ENCODE results near the gene KLF7.

Gene KLF7

GRCh38 chr2:207123776-207124391 lies 41.9 kb downstream of the KLF7 start:
- H3K36me3 ChIP-seq: peaks cover 7 to 19% (median 14%) of the 10 kb centered on the region in 3 donors
- no peak for TF ChIP-seq CTCF (IDR thresholded peaks at IDR 0.05)
- H3K4me1 ChIP-seq: peaks cover 0 to 85% (median 28%) of the 10 kb centered on the region in 4 donors

GRCh38 chr2:207123335-207123744 lies 42.4 kb downstream of the KLF7 start:
- H3K9me3 ChIP-seq: no peaks in the 10 kb centered on the region
- peak overlapping the region in 1 of 2 donors; percentile 54 for H3K27ac ChIP-seq
- no peak overlapping the region for H3K4me3 ChIP-seq
- peaks cover 0 to 85% (median 28%) of the 10 kb centered on the region in 4 donors for H3K4me1 ChIP-seq
- no peak for DNase-seq
- intact Hi-C loops (cut with DNase I; ENCODE audit: low total_unique reads): no loop called here
- peaks cover 7 to 19% (median 14%) of the 10 kb centered on the region in 3 donors for H3K36me3 ChIP-seq
- TF ChIP-seq CTCF (IDR thresholded peaks at IDR 0.05): no peak
- H3K27me3 ChIP-seq: no peaks in the 10 kb centered on the region

More at GRCh38 chr2:207123776-207124391, 41.9 kb downstream of the KLF7 start:
- Histone ChIP-seq H3K27ac (peak overlapping the region in 1 of 2 donors; percentile 54), H3K9me3 (no peaks in the 10 kb centered on the region), H3K4me3 (no peak overlapping the region), H3K27me3 (no peaks in the 10 kb centered on the region)
- no peak for DNase-seq
- intact Hi-C loops (cut with DNase I; ENCODE audit: low total_unique reads): no loop called here

- H3K27ac ChIP-seq: peak overlapping the region; percentile 10 to 54
- peaks cover 7 to 19% (median 14%) of the 10 kb centered on the region in 3 donors for H3K36me3 ChIP-seq
- intact Hi-C loops (cut with DNase I; ENCODE audit: low total_unique reads): no loop called here
- no peak for DNase-seq
- H3K4me3 ChIP-seq: no peak overlapping the region
- no peak for TF ChIP-seq CTCF (IDR thresholded peaks at IDR 0.05)
- no peaks in the 10 kb centered on the region for H3K27me3 ChIP-seq
- peaks cover 0 to 85% (median 28%) of the 10 kb centered on the region in 4 donors for H3K4me1 ChIP-seq
- H3K9me3 ChIP-seq: no peaks in the 10 kb centered on the region
Observed at GRCh38 chr2:207122651-207123334, 43.0 kb downstream of the KLF7 start.

GRCh38 chr2:207121784-207122183 lies 44.0 kb downstream of the KLF7 start:
- H3K4me3 ChIP-seq: no peak overlapping the region
- intact Hi-C loops (cut with DNase I; ENCODE audit: low total_unique reads): no loop called here
- peak in 1 of 2 donors; percentile 49 for DNase-seq
- H3K27ac ChIP-seq: peak overlapping the region; percentile 29 to 54
- peaks cover 7 to 19% (median 14%) of the 10 kb centered on the region in 3 donors for H3K36me3 ChIP-seq
- no peaks in the 10 kb centered on the region for H3K27me3 ChIP-seq
- TF ChIP-seq CTCF (IDR thresholded peaks at IDR 0.05): no peak
- no peaks in the 10 kb centered on the region for H3K9me3 ChIP-seq
- peaks cover 0 to 85% (median 28%) of the 10 kb centered on the region in 4 donors for H3K4me1 ChIP-seq

- no peak for DNase-seq
- H3K4me1 ChIP-seq: peaks cover 0 to 93% (median 35%) of the 10 kb centered on the region in 4 donors
- H3K27me3 ChIP-seq: no peaks in the 10 kb centered on the region
- peaks cover 7 to 16% (median 12%) of the 10 kb centered on the region in 3 donors for H3K36me3 ChIP-seq
- H3K4me3 ChIP-seq: no peak overlapping the region
- no peaks in the 10 kb centered on the region for H3K9me3 ChIP-seq
- peak overlapping the region in 1 of 2 donors; percentile 55 for H3K27ac ChIP-seq
- intact Hi-C loops (cut with DNase I; ENCODE audit: low total_unique reads): no loop called here
- TF ChIP-seq CTCF (IDR thresholded peaks at IDR 0.05): no peak
Observed at GRCh38 chr2:207119048-207119447, 46.7 kb downstream of the KLF7 start.
